ENCODE data around the gene CYP3A5.

The CYP3A5 gene

DNA sequence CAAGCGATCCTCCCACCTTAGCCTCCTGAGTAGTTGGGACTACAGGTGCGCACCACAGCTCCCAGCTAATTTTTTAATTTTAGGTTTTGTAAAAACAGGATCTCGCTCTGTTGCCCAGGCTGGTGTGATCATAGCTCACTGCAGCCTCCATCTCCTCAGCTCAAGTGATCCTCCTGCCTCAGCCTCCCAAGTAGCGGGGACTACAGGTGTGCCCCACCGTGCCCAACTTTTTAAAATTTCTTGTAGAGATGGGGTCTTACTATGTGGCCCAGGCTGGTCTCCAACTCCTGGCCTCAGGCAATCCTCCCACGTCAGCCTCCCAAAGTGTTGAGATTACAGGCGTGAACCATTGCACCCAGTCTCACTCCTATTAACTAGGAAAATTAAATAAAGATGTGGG is 74.3 kb downstream of the CYP3A5 start:
- no peak for DNase-seq

DNA sequence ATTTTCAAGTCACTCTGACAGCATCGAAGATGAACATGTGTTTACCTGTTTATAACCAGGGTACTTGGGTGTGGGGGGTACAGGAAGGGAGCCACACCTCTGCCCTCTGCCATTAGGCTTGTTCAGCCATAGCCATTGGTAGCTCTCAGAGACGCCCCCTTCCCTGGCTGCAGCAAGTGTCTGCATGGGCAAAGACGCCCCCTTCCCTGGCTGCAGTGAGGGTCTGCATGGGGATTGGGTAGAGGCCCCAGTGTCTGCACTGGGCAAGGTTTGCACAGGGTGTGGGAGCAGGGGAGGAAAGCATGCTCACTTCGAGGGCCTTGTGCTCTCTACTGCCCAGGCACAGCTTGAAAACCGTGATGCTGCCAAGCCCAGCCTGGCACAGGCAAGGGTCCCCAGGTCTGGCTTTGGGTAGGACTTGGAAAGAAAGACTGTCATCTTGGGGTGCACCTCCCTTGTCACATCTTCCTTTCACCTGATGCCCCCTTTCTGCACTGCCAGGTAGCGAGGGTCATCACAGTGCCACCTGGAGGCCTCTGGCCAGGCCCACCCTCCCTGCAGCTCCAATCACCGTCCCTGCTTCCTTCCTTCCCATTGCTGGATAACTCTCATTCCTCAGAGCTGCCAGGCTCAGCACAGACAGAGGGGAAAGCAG is 78.0 kb downstream of the CYP3A5 start:
- no peak for DNase-seq

DNA sequence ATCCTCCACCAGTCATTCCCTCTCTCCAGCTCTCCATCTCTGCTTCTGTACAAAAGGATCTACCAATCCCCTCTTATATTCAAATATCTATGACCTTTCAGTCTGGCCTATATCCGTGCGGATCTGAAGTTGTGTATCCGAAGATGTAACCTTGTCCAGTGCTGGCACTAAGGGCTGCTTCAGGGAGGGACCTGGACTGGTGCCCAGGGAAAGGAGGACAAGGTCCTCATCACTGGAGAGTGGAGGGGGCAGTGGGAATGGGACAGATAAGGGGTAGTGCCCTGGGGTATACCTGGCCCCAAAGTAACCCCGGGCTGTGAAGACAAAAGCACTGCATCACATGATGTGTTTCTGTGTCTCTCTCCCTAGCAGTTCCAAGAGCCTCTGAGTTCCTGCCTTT is 80.0 kb downstream of the CYP3A5 start:
- DNase-seq: no peak

Measured in activated naive CD4-positive, alpha-beta T cell treated with Interleukin-2 at 50 U/mL for 16 hours (primary cell).